Hypothalamus (tissue), 51 donors: ENCODE results near the gene CYP4Z1.
"Not testable (repeated sequence)": the region's sequence is repeated elsewhere in the genome, so short reads cannot be mapped to it uniquely, and the experiment has no call there.

ENCODE experiments used
- DNase-seq, 51 donors: peaks; one replicate each; lab custom pipeline; 2025; lab: John Stamatoyannopoulos, UW

Gene CYP4Z1

DNA sequence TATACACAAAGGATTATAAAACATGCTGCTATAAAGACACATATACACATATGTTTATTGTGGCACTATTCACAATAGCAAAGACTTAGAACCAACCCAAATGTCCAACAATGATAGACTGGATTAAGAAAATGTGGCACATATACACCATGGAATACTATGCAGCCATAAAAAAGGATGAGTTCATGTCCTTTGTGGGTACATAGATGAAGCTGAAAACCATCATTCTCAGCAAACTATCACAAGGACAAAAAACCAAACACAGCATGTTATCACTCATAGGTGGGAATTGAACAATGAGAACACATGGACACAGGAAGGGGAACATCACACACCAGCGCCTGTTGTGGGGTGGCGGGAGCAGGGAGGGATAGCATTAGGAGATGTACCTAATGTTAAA is 60.0 kb downstream of the CYP4Z1 start:
- DNase-seq = not testable (repeated sequence)

DNA sequence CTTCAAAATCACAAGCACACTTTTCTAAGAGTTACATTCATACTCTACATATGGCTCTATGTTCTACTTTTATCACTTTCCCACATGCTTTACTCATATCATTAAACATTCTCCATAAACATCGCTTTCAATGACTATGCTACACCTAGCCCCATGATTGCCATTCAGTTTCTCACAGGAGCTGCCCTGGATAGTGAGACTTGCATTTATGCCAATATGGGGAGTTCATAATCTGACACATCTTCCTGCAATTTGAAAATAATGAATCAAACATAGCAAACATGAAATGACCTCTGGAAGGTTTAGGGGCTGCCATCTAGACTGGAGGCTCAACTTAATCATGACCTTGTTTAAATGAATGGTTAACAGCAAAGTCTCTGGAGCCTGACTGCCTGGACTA is 61.2 kb downstream of the CYP4Z1 start:
- DNase-seq = no peak

DNA sequence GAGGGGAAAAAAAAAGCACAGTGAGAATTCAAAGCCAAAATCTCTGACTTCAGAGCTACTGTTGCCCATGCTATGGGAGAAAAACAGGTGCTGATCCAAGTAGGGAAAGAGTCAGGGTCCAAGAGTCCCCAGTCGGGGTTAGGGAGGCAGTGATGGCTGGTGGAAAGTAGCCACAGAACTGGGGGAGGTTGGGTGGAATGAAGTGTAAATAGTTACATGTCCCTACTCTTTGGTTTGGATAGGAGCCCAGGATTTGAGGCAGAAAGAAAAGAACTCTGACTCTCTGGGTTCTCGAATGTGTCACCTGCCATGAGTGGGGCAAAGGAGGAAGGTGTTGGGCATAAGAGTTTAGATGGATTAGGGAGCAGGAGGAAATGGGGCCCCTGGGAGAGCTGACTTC is 61.8 kb downstream of the CYP4Z1 start:
- DNase-seq = not testable (repeated sequence)

DNA sequence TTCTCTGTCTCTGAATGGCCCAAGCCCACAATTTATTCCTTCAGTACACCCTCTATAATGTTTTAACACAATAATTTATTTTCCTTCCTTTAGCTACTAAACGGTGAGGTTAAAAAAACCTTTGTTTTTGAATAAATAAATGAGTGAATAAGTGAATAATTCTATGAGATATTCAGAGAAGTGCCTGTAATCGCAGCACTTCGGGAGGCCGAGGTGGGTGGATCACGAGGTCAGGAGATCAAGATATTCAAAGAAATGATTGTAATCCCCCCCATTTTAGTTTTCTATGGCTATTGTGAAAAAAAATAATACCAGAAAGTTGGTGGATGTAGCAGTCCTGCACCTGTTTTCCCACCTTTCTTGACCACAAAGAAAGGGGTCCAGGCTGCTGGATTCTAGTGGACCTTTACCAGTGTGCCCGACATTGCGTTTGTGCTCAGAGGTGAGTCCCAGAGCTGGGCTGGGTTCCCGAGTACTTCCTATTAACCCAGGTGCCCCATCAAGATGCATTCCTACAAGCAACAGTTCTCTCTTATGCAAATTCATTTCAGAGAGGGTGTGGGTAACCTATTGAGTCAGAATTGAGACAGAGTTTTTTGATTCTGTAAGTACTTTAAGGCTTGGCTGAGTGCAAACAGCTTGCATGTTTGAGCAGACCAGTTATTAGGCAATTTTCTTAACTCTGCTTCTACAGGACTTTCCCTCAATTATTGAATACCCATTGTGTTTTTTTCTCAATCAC is 62.6 kb downstream of the CYP4Z1 start:
- DNase-seq = not testable (repeated sequence)

DNA sequence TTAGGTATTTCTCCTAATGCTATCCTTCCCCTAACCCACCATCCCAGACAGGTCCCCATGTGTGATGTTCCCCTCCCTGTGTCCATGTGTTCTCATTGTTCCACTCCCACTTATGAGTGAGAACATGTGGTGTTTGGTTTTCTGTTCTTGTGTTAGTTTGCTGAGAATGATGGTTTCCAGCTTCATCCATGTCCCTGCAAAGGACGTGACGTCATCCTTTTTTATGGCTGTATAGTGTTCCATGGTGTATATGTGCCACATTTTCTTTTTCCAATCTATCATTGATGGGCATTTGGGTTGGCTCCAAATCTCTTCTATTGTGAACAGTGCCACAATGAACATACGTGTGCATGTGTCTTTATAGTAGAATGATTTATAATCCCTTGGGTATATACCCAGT is 65.6 kb downstream of the CYP4Z1 start:
- DNase-seq = not testable (repeated sequence)

DNA sequence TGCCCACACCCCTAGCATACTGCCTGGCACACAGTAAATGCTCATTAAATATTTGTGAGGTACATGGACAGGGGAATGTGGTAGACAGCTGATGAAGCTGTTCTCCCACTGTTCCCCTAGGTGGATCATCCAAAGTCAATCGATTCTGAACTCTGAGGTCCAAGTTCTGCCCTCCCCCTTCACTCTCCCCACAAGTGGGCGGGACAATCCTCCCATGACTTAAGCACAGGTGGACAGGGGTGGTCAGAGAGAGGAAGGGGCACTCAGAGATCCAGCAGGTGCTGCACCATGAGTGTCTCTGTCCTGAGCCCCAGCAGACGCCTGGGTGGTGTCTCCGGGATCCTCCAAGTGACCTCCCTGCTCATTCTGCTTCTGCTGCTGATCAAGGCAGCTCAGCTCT is 70.2 kb downstream of the CYP4Z1 start, which contains the start of gene CYP4A22:
CYP4A22 (plus strand) TSS at position 244 of the 400 bp plus-strand sequence; CDS start at position 289, 45 bp downstream.
- DNase-seq = no peak

DNA sequence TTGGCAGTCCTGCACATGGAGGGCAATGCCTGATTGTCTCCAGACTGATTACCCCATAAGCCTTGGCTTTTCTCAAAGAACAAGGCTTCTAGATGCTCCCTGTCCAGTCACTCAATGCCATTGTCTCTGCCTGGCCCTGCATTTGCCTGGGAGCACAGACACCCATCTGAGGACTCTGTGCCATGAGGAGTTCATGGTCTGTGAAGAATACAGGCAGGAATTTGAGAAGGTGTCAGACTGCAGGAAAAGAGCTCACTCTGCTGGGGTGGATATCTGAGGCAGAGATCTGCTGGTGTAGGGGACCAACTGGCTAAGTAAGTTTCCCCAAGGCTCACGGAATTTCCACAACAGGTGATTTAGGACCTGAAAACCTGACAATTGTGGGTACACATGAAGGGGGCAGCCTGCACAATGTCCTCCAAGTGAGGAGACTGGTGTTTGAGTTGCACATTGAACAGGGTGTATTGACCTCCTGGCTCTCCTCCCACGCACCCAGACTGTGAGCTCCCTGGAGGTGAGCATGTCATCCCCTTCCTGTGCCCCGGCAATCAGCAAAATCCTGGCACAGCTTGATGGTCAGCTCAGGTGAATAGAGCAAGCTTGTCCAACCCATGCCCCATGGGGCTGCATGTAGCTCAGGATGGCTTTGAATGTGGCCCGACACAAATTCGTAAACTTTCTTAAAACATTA is 71.0 kb downstream of the CYP4Z1 start:
- no peak for DNase-seq

DNA sequence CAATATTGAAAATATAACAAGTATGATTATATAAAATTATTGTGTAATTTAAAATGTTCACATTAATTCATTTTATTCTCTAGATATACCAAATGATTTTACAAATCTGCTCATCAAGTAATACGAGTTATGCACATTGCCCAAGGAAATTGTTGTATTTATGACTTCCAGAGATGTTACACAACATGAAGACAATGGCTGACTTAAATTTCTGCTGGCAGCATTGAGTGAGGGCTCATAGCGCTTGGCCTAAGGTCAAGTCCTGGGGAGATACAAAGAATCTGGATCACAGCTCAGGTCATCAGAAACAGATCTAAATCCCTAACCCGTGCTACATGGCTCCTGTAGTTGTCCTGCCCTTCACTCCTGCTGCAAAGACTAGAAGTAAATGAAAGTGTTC is 73.3 kb downstream of the CYP4Z1 start:
- DNase-seq = not testable (repeated sequence)

DNA sequence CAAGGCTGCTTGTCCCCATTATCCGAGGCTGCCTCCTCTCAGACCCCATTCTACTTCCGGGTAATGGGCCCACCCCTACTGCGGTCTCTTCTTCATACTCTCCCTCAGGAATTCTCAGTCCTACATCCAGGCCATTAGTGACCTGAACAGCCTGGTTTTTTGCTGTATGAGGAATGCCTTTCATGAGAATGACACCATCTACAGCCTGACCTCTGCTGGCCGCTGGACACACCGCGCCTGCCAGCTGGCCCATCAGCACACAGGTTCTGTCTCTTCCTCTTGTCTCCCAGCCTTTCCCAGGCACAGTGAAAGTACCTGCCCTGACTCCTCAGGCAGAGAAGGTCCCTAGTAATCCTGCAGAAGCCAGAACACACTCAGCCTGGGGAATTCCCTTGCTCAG is 76.6 kb downstream of the CYP4Z1 start:
- DNase-seq = not testable (repeated sequence)

DNA sequence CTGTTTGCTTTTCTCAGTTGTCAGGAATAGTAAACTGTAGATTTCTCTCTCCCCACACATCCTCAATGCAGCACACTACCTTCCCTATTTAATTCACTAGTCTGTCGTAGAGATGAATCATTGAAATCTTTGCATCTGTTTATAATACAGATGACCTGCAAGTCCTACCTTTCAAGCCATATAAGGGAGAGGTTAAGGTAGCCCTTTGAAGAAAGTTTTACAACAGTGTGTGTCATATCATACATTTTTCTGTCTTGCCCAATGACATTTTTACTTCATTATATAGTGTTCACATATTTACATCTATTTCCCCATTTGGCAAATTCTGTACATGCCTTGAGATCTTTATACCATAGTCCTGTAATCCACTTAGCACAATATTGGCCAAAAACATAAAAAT is 79.5 kb downstream of the CYP4Z1 start:
- DNase-seq = not testable (repeated sequence)

DNA sequence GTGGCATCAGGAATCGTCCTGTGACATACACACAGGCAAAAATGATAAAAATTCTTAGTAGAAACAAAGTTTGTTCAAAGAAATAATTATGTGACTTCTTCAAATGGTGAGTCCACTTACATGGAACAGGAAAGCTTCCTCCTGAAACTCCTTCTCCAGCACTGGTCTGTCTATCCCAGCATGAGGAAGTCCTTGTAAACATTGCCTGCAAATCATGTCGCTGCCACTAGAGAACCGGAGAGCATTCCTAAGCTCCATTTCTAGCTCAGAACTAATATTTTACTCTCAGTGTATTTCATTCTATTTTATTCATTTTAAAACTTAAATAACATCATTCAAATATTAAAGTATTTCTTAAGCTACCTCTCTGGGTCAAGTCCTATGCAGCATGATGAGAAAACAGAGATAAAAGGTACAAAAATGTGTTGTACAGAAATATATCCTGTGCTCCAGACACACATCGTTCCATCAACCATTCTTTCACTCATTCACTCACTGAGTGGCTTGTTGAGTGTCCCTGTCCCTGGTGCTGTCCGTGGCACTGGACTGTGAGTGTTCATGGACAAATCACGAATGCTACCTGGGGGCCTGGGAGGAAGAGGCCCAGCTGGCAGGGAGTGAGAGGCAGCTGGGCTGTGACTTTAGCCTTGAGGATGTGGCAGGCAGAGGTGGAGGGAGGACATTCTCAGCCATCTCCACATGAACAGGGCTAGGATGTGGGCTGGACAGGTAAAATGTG is 80.2 kb downstream of the CYP4Z1 start:
- no peak for DNase-seq

DNA sequence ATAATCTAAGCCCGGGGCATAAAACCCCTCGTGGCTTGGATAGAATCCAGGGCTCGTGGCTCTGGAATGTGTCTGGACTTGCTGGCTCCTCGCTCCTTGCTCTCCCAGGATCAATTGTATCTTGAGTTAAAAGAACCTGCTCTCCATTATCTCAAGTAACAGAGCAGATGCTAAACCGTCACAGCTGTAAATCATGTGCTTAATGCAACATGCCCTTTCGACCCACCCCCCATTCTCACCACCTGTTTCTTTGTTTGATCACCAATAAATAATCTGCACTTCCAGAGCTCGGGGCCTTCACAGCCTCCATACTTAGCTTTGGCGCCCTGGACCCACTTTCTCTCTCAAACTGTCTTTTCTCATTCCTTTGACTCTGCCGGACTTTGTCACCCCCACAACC is 82.1 kb downstream of the CYP4Z1 start:
- not testable (repeated sequence) for DNase-seq

DNA sequence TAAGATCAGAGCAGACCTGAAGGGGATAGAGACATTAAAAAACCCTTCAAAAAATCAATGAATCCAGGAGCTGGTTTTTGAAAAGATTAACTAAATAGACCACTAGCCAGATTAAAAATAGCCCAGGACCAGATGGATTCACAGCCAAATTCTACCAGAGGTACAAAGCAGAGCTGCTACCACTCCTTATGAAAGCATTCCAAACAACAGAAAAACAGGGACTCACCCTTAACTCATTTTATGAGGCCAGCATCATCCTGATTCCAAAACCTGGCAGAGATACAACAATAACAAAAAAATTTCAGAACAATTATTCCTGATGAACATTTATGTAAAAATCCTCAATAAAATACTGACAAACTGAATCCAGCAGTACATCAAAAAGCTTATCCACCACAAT is 89.4 kb downstream of the CYP4Z1 start:
- DNase-seq = not testable (repeated sequence)

DNA sequence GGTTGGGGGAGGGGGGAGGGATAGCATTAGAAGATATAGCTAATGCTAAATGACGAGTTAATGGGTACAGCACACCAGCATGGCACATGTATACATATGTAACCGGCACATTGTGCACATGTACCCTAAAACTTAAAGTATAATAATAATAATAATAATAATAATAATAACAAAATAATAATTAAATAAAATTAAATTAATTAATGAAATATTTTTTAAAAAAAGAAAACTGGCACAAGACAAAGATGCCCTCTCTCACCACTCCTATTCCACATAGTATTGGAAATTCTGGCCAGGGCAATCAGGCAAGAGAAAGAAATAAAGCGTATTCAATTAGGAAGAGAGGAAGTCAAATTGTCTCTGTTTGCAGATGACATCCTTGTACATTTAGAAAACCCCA is 90.9 kb downstream of the CYP4Z1 start:
- not testable (repeated sequence) for DNase-seq

DNA sequence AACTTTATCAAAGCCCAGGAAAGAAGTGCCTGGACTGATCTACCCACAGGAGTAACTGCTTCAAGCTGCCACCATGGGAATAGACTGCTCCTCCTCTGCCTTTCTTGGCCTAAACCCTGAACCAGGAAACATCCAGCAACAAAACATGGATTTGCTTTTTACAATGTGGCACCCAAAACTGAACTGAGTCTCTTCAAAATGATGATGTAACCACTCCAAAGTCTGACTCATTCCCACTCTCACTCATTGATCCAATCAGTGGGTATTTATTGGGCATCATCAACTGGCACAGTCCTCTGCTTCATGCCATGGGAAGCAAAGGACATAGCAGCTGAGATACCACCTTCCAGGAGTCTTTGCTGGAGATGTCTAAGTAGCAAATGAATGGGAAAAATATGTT is 93.7 kb downstream of the CYP4Z1 start:
- DNase-seq = no peak

DNA sequence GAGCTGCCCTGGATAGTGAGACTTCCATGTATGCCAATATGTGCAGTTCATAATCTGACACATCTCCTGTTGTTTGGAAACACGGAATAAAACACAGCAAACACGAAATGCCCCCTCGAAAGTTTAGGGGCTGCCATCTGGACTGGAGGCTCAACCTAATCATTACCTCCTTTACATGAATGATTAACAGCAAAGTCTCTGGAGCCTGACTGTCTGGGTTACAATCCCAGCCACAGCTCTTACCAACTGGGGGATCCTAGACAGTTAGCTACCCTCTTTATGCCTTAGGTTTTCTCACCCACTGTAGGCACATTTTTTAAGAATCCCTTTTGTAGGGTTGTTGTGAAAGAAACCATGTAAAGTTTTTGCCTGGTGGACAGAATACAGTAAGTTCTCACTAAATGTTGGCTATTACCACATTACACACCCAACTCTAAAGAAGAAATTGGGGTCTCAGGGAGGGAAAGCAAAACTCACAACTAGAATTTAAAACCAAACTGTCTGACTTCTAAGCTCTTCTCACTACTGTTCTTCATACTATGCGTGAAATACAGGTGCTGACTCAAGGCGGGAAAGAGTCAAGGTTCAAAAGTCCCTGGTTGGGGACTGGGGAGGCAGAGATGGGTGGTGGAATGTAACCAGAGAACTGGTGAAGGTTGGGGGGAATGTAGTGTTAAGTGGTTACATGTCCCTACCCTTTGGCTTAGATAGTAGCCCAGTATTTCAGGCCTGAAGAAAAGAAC is 94.4 kb downstream of the CYP4Z1 start:
- no peak for DNase-seq

DNA sequence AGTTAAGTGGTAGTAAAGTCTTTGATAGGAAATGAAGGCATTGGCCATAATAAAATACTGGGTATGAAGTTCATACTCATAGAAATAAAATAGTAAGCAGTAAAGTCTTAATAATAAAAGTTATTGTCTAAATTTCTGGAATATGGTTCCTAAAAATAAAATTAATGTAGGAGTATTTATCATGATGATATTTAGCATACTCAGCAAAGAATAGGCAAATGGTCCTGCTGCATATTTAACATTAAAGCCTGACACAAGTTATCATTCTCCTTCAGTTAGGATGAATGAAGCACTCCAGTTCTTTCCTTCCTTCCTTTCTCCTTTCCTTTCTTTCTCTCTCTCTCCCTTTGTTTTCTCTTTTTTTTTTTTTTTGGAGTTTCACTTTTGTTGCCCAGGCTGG is 97.5 kb downstream of the CYP4Z1 start:
- DNase-seq = no peak
